Activated CD8-positive, alpha-beta memory T cell treated with anti-CD3 and anti-CD28 coated beads, Interleukin-2, amount 50 U/mL, for 24 hours (primary cell): Measurements from ENCODE around the gene HOXC12.

ENCODE experiments used
- DNase-seq: peaks from one replicate; pipeline ENCODE4 v3.0.0-alpha.2; 2020; ENCODE audit errors: extremely low read depth

Gene HOXC12

GRCh38 chr12:53983950-53984572 lies 29.4 kb downstream of the HOXC12 start:
- DNase-seq, result no peak

- DNase-seq, result peak; percentile 56
Observed at GRCh38 chr12:53984901-53985691, 30.4 kb downstream of the HOXC12 start, which contains the start of gene HOXC10. TSS of gene HOXC10 (plus strand) at chr12:53985146. CDS start at chr12:53985260, 114 bp downstream.

GRCh38 chr12:53985692-53985993 lies 30.9 kb downstream of the HOXC12 start:
- no peak for DNase-seq

GRCh38 chr12:53985994-53986685 lies 31.4 kb downstream of the HOXC12 start:
- DNase-seq, result no peak

- no peak for DNase-seq
Observed at GRCh38 chr12:53986686-53987483, 32.2 kb downstream of the HOXC12 start.

GRCh38 chr12:53987787-53988230 lies 33.1 kb downstream of the HOXC12 start:
- DNase-seq, result no peak

- no peak for DNase-seq
Observed at GRCh38 chr12:53988541-53989226, 34.0 kb downstream of the HOXC12 start.

- DNase-seq, result no peak
Observed at GRCh38 chr12:53989227-53990113, 34.8 kb downstream of the HOXC12 start.

GRCh38 chr12:53990311-53991076 lies 35.8 kb downstream of the HOXC12 start:
- DNase-seq, result no peak

GRCh38 chr12:53991077-53991460 lies 36.4 kb downstream of the HOXC12 start:
- DNase-seq, result no peak

GRCh38 chr12:53992377-53992889 lies 37.7 kb downstream of the HOXC12 start:
- no peak for DNase-seq

GRCh38 chr12:53993162-53994008 lies 38.7 kb downstream of the HOXC12 start:
- no peak for DNase-seq

GRCh38 chr12:53994009-53994263 lies 39.2 kb downstream of the HOXC12 start:
- no peak for DNase-seq

GRCh38 chr12:53994264-53995001 lies 39.7 kb downstream of the HOXC12 start:
- no peak for DNase-seq

- DNase-seq, result no peak
Observed at GRCh38 chr12:53995002-53995377, 40.3 kb downstream of the HOXC12 start.

- no peak for DNase-seq
Observed at GRCh38 chr12:53995378-53996239, 40.9 kb downstream of the HOXC12 start.
